Activated naive CD4-positive, alpha-beta T cell treated with anti-CD3 and anti-CD28 coated beads, Interleukin-2, amount 50 U/mL, for 72 hours (primary cell): ENCODE results near the gene ADGRB2. TPM values are rescaled to one million over a fixed set of nuclear protein-coding genes. Genes with fewer than 3 reads are reported as not detected.

Experiments
- ATAC-seq, 2 donors: fragments of 150-1000 bp; cut with Tn5 transposase; 2 replicates each; pipeline ENCODE4 v1.10.0; 2021; ENCODE audit warnings: mild to moderate bottlenecking in 2 of 2, moderate library complexity in 2 of 2
- DNase-seq, 2 donors: peaks; one replicate each; pipeline ENCODE4 v3.0.0; 2021 to 2022; ENCODE audit warnings: low spot score in 2 of 2
- H3K27ac Mint-ChIP-seq, 2 donors: one replicate each; pipeline ENCODE4 v1.8.0; 2022; ENCODE audit warnings: mild to moderate bottlenecking in 2 of 2, mixed read lengths in 2 of 2
- H3K36me3 Mint-ChIP-seq, 2 donors: one replicate each; pipeline ENCODE4 v1.8.0; 2022; ENCODE audit warnings: mixed read lengths in 2 of 2
- H3K9me3 Mint-ChIP-seq, 2 donors: one replicate each; pipeline ENCODE4 v1.8.0; 2022; ENCODE audit warnings: mixed read lengths in 2 of 2
- total RNA-seq, 2 donors: library from RNA; stranded (reverse); gene quantifications; one replicate each; pipeline ENCODE4 v1.2.3, GENCODE V29; 2022

Gene ADGRB2
- total RNA-seq, 2 donors from 2014 or later, result 0.49 to 1.1 TPM

- no peaks in the 10 kb centered on the region for H3K9me3 Mint-ChIP-seq
- no peaks in the 10 kb centered on the region for H3K36me3 Mint-ChIP-seq
- DNase-seq (no peak), ATAC-seq (no peak)
- H3K27ac Mint-ChIP-seq, result peak overlapping the region in 1 of 2 donors; percentile 28
Observed at GRCh38 chr1:31733389-31734219, 30.5 kb downstream of the ADGRB2 start.

DNA sequence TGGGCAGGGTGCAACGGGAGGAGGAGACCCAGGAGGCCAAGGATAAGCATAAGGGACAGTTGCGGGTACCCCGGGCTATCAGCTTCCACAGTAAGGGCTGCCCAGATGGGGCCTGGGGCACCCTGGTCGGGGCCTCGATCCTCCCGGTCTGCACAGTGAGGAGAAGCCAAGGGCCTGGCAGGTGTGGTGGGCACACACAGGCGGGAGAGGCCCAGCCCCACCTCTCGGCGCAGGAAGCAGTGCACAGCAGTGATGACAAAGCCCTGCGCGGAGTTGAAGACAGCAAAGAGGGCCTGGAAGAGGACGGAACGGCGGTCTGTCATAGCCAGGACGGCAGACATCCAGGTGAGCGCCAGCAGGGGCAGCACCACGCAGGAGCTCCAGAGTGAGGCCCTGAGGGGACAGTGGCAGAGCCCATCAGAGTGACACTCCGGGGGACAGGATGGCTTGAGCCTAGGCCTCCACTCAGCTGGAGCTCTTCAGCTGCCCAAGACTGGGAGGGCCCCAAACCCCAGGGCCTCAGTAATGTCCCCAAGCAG lies 31.3 kb downstream of the ADGRB2 start:
- H3K36me3 Mint-ChIP-seq, result no peaks in the 10 kb centered on the region
- peak overlapping the region in 1 of 2 donors; percentile 45 for H3K27ac Mint-ChIP-seq
- ATAC-seq, result no peak
- no peaks in the 10 kb centered on the region for H3K9me3 Mint-ChIP-seq
- no peak for DNase-seq

- DNase-seq (no peak), ATAC-seq (no peak)
- Mint-ChIP-seq H3K27ac (no peak overlapping the region), H3K36me3 (no peaks in the 10 kb centered on the region), H3K9me3 (no peaks in the 10 kb centered on the region)
Observed at GRCh38 chr1:31732343-31732742, 31.8 kb downstream of the ADGRB2 start.

GRCh38 chr1:31731049-31731565 lies 33.0 kb downstream of the ADGRB2 start:
- H3K9me3 Mint-ChIP-seq, result no peaks in the 10 kb centered on the region
- ATAC-seq (no peak), DNase-seq (no peak)
- no peaks in the 10 kb centered on the region for H3K36me3 Mint-ChIP-seq
- no peak overlapping the region for H3K27ac Mint-ChIP-seq

DNA sequence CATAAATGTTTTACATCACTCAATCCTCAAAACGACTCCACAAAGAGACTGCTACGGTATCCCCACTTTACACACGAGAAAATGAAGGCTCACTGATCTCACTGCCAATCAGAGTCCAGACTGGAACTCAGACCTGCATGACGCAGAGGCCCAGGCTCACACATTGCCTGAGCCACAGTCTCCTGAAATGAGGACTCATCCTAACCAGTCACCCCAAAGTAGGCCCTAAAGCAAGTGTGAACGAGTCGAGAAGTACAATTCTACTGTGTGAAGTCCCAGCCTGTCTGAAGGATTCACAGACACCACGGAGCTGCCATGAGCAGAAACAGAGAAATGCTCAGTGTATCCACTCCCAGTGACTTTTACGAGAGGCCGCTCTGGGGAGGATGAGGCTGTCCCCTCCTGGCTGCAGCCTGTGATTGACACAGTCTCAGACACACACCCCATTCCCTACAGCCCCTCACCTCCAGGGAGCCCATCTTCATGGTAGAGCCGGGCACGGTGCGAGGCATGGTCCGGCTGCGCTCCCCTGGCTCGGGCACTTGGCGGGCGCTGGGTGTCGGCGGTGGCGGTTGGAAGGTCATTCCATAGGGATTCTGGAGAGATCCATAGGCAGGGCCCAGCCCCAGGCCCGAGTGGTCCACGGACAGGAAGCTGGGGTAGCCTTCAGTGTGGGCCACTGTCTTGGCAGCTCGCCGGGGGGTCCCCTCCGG lies 33.6 kb downstream of the ADGRB2 start:
- no peaks in the 10 kb centered on the region for H3K36me3 Mint-ChIP-seq
- ATAC-seq, result no peak
- no peak for DNase-seq
- no peaks in the 10 kb centered on the region for H3K9me3 Mint-ChIP-seq
- H3K27ac Mint-ChIP-seq, result no peak overlapping the region

DNA sequence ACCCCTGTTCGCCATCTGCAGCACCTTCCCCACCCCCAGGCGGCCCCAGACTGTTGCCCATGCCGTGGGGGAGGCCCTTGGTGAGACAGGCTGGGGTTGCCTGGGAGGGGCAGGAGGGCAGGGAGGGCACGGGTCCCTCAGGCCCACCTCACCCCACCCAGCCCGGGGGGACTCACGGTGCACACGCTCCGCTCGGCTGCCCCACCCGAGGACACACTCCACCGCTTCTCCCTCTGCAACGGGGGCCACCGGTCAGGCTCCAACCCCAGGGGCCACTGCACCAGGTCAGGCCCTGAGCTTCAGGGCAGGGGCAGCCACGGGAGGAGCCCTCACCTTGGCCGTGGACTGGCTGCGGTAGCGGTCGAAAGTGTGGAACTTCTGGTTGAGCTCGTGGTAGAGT lies 36.3 kb downstream of the ADGRB2 start:
- no peaks in the 10 kb centered on the region for H3K36me3 Mint-ChIP-seq
- DNase-seq, result no peak
- ATAC-seq, result no peak
- H3K27ac Mint-ChIP-seq, result no peak overlapping the region
- no peaks in the 10 kb centered on the region for H3K9me3 Mint-ChIP-seq

- no peaks in the 10 kb centered on the region for H3K9me3 Mint-ChIP-seq
- H3K27ac Mint-ChIP-seq, result no peak overlapping the region
- DNase-seq, result no peak
- no peak for ATAC-seq
- no peaks in the 10 kb centered on the region for H3K36me3 Mint-ChIP-seq
Observed at GRCh38 chr1:31727195-31727594, 36.9 kb downstream of the ADGRB2 start.

DNA sequence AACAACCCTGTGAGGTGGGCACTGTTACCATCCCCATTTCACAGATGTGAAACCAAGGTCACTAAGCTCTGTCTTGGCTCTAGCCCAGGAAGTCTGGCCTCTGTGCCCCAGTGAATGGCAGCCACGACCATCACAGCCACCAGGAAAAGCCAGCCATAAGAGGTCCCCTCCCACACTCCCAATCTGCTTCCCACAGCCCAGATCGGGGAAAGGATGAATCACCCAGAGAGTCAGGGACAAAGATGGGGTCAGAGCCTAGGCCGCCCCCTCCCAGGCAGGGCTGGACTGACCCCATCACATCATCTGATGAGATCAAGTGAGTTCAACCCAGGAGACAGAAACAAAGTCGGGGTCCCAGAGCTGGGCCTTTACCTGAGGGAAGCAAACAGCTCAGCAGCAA lies 37.4 kb downstream of the ADGRB2 start:
- no peak overlapping the region for H3K27ac Mint-ChIP-seq
- H3K36me3 Mint-ChIP-seq, result no peaks in the 10 kb centered on the region
- no peaks in the 10 kb centered on the region for H3K9me3 Mint-ChIP-seq
- ATAC-seq, result no peak
- no peak for DNase-seq

GRCh38 chr1:31725777-31726535 lies 38.2 kb downstream of the ADGRB2 start:
- no peak overlapping the region for H3K27ac Mint-ChIP-seq
- H3K9me3 Mint-ChIP-seq, result no peaks in the 10 kb centered on the region
- ATAC-seq (no peak), DNase-seq (no peak)
- H3K36me3 Mint-ChIP-seq, result no peaks in the 10 kb centered on the region

DNA sequence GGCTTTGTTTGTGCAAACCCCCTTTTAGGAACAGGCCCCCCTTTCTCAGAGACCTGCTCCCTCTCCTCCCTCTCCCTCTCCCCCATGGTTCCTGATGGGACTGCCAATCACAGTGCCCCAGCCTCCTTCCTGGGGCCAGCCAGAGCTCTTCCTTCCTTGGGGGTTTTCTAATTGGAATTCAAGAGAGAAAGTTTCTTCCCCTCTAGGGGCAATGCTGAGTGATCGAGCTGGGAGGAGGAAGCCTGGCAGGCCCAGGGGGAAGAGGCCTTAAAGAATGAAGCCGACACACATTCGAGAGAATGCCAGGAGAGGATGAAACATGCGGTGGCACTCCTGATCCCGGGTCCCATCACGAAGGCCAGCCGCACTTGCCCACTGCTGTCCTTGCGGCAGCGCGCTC lies 39.0 kb downstream of the ADGRB2 start:
- Mint-ChIP-seq H3K9me3 (no peaks in the 10 kb centered on the region), H3K27ac (no peak overlapping the region), H3K36me3 (no peaks in the 10 kb centered on the region)
- ATAC-seq, result no peak
- no peak for DNase-seq

DNA sequence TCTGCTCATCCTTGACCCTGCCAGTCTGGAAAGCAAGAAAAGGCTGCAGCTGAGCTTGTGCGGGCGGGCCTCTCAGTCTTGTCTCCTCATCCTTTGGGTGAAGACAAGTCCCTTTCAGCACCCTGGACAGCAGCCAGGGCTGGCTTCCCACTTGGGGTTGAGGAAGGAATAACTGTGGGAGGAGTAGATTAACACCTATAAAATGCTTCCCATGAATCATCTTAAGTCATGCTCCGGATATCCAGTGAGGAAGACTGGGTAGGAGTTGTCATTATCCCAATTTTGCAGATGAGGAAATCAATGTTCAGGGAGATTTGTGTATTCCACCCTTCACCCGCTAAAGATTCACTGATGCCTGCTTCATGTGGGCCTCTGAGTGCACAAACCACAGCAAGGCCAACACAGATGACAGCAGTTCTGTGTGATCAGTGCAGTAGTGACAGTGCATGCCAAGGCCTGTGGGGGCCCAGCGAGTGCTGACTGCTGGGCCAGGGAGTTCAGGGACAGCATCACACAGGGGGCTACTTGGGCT lies 40.2 kb downstream of the ADGRB2 start:
- H3K9me3 Mint-ChIP-seq, result no peaks in the 10 kb centered on the region
- no peak for ATAC-seq
- DNase-seq, result peak in 1 of 2 donors; percentile 66

DNA sequence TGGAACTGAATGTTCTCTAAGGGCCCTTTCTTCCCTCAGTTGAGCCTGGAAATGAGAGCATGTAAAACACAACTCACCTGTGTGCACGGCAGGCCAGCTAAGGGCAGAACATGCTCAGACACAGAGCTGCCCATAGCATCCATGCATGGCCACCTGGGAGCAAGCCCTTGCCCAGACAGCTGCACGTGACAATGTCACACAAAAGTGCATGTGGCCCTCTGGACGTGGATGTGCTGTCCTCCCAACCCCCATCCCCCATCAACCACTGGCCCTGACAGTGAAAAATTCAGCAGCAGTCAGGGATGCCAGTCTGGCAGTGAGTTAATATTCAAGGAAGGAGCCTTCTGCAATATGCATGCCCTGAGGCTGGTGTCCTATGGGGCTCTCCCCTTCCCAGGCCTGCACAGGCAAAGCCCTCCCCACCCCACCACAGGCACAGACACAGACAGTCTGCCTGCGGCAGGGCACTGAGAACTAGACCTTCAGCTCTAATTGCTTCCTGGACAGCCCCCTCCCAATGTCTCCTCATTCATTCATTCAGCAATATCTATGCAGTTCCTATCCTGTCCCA lies 45.7 kb downstream of the ADGRB2 start:
- Mint-ChIP-seq H3K36me3 (no peaks in the 10 kb centered on the region), H3K27ac (no peak overlapping the region), H3K9me3 (no peaks in the 10 kb centered on the region)
- ATAC-seq (no peak), DNase-seq (no peak)

More for the DNA sequence above, 40.2 kb downstream of the ADGRB2 start:
- H3K27ac Mint-ChIP-seq, result no peak overlapping the region
- no peaks in the 10 kb centered on the region for H3K36me3 Mint-ChIP-seq

- H3K27ac Mint-ChIP-seq, result no peak overlapping the region
- H3K9me3 Mint-ChIP-seq, result no peaks in the 10 kb centered on the region
- no peaks in the 10 kb centered on the region for H3K36me3 Mint-ChIP-seq
- DNase-seq (no peak), ATAC-seq (no peak)
Observed at GRCh38 chr1:31717341-31717740, 46.8 kb downstream of the ADGRB2 start.

GRCh38 chr1:31715873-31716220 lies 48.3 kb downstream of the ADGRB2 start:
- Mint-ChIP-seq H3K36me3 (no peaks in the 10 kb centered on the region), H3K27ac (no peak overlapping the region), H3K9me3 (no peaks in the 10 kb centered on the region)
- ATAC-seq (no peak), DNase-seq (no peak)

- no peaks in the 10 kb centered on the region for H3K36me3 Mint-ChIP-seq
- H3K27ac Mint-ChIP-seq, result no peak overlapping the region
- DNase-seq (peak in 1 of 2 donors; percentile 47), ATAC-seq (peak; percentile 63 to 75)
- no peaks in the 10 kb centered on the region for H3K9me3 Mint-ChIP-seq
Observed at GRCh38 chr1:31715087-31715872, 48.9 kb downstream of the ADGRB2 start.
